ENCODE measurements around the gene TOGARAM2. TPM values are rescaled to one million over a fixed set of nuclear protein-coding genes. Genes with fewer than 3 reads are reported as not detected.
A peak's percentile ranks its signal among the peaks of the same experiment; 100 is the strongest.

Gene TOGARAM2
- total RNA-seq, 1 donor from 2014 or later: not detected

DNA sequence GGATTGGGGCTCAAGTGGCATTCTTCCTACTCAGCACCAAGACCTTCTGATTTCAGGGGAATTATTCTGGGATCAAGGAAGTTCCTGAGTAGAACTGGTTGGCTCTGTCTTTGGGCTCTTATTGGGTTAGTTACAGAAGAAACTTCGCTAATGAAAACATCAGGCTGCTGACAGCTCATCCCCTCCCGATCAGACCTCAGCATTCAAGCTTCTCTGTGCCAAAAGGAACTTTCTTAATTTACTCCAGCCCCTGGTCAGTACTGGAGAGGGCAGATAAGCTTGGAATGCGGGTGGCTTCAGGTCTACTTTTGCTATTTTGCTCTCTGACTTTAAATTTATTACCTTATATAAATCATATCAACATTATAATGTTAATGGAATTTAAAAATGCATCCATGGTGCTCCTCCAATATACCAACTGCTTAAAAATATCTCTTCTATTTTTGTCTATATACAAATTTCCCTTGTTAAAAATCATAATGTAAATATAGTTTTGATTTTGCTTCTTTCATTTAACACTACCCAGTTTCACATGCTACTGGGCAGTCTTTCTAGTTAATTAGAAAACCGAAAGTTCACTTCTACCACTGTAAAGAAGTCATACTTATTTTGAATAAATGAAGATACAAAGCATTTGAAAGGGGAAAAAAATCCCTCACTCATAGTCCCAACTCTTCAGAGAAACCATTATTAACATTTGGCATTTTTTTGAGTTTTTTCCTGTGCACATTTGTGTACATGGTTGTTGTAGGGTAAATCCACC is 58.8 kb downstream of the TOGARAM2 start:
- DNase-seq: no peak
- no peak overlapping the region for H3K27ac Mint-ChIP-seq (ENCODE audit: unreplicated experiment)
- peaks cover 12% of the 10 kb centered on the region for H3K27me3 Mint-ChIP-seq (ENCODE audit: unreplicated experiment)
- H3K9me3 Mint-ChIP-seq (ENCODE audit: unreplicated experiment): peaks cover 12% of the 10 kb centered on the region
- peaks cover 22% of the 10 kb centered on the region for H3K4me1 Mint-ChIP-seq (ENCODE audit: low read depth, unreplicated experiment)
- H3K36me3 Mint-ChIP-seq (ENCODE audit: unreplicated experiment): no peaks in the 10 kb centered on the region
- TF ChIP-seq, protein P1, sequence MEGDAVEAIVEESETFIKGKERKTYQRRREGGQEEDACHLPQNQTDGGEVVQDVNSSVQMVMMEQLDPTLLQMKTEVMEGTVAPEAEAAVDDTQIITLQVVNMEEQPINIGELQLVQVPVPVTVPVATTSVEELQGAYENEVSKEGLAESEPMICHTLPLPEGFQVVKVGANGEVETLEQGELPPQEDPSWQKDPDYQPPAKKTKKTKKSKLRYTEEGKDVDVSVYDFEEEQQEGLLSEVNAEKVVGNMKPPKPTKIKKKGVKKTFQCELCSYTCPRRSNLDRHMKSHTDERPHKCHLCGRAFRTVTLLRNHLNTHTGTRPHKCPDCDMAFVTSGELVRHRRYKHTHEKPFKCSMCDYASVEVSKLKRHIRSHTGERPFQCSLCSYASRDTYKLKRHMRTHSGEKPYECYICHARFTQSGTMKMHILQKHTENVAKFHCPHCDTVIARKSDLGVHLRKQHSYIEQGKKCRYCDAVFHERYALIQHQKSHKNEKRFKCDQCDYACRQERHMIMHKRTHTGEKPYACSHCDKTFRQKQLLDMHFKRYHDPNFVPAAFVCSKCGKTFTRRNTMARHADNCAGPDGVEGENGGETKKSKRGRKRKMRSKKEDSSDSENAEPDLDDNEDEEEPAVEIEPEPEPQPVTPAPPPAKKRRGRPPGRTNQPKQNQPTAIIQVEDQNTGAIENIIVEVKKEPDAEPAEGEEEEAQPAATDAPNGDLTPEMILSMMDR (IDR thresholded peaks at IDR 0.05; ENCODE audit: partially characterized antibody, unreplicated experiment): no peak
- no peak overlapping the region for H3K4me3 Mint-ChIP-seq (ENCODE audit: unreplicated experiment)

DNA sequence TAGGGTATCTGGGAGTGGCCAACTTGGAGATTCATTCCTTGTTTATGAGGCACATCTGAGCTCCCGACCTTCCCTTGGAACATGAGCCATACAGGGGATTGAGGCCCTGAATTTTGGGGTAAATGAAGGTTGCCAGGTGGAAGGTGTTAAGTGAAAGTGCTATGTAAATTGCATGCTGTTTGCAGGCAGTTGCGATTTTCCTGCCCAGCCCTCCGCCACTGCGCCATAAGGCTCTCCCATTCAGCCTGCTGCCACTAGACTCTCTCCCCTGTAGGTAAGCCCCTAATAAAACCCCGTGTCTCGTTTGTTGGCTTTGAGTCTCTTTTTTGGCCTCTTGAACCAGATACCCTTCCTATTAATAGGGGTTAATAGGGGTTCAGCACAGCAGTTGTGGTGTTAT is 59.5 kb downstream of the TOGARAM2 start:
- Mint-ChIP-seq H3K4me3 (ENCODE audit: unreplicated experiment) (no peak overlapping the region), H3K9me3 (ENCODE audit: unreplicated experiment) (peaks cover 12% of the 10 kb centered on the region), H3K36me3 (ENCODE audit: unreplicated experiment) (no peaks in the 10 kb centered on the region), H3K27ac (ENCODE audit: unreplicated experiment) (no peak overlapping the region), H3K27me3 (ENCODE audit: unreplicated experiment) (peaks cover 12% of the 10 kb centered on the region), H3K4me1 (ENCODE audit: low read depth, unreplicated experiment) (peaks cover 24% of the 10 kb centered on the region)
- DNase-seq: no peak
- TF ChIP-seq, protein P1 (IDR thresholded peaks at IDR 0.05; ENCODE audit: partially characterized antibody, unreplicated experiment): no peak

DNA sequence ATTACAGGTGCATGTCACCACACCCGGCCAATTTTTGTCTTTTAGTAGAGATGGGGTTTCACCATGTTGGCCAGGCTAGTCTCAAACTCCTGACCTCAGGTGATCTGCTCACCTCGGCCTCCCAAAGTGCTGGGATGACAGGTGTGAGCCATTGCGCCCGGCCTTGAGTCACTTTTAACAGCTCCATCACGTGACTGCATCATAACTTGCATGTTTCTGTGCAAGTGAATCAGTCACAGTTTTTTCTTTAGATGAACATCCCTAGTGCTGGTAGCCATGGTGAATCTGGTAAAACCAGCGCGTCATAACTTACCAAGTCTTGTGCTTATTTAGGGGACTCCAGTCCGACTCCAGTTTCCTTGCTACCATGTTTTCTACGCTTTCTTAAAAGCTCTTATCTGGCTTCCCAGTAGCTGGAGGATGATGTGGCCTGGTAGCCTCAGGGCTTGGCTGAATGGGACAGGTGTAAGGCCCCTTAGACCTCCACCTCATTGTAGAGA is 60.1 kb downstream of the TOGARAM2 start:
- Mint-ChIP-seq H3K9me3 (ENCODE audit: unreplicated experiment) (peaks cover 14% of the 10 kb centered on the region), H3K36me3 (ENCODE audit: unreplicated experiment) (no peaks in the 10 kb centered on the region), H3K4me1 (ENCODE audit: low read depth, unreplicated experiment) (peaks cover 26% of the 10 kb centered on the region), H3K27me3 (ENCODE audit: unreplicated experiment) (peaks cover 12% of the 10 kb centered on the region), H3K4me3 (ENCODE audit: unreplicated experiment) (no peak overlapping the region), H3K27ac (ENCODE audit: unreplicated experiment) (no peak overlapping the region)
- TF ChIP-seq, protein P1 (IDR thresholded peaks at IDR 0.05; ENCODE audit: partially characterized antibody, unreplicated experiment): no peak
- no peak for DNase-seq

DNA sequence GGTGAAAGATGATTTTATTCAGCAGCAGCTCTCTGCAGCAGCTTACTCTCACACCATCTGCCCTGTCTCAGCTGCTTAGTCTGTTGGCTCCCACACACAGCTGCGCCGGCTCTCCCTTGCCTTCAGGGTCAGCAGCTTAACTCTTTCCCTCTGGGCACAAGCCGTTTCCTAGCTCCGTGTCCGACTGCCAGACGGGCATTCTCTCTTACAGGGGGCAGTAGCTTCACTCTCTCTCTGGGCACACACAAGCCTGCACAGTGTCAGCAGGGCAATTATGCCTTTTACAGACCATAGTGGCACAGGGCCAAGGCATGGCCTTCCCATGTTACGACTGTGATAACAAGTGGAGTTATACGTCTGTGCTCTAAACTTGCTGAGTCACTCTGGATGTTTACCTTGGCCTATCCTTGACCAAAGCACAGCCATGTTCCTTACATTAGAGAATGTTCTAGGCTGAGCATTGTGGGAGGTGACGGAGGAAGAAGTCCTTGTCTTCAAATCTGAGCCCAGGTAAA is 61.5 kb downstream of the TOGARAM2 start:
- peak overlapping the region; percentile 78 for H3K27ac Mint-ChIP-seq (ENCODE audit: unreplicated experiment)
- peaks cover 26% of the 10 kb centered on the region for H3K4me1 Mint-ChIP-seq (ENCODE audit: low read depth, unreplicated experiment)
- H3K27me3 Mint-ChIP-seq (ENCODE audit: unreplicated experiment): peaks cover 12% of the 10 kb centered on the region
- peak overlapping the region; percentile 38 for H3K4me3 Mint-ChIP-seq (ENCODE audit: unreplicated experiment)
- peak; percentile 75 for DNase-seq
- TF ChIP-seq, protein P1 (IDR thresholded peaks at IDR 0.05; ENCODE audit: partially characterized antibody, unreplicated experiment): no peak
- no peaks in the 10 kb centered on the region for H3K36me3 Mint-ChIP-seq (ENCODE audit: unreplicated experiment)
- H3K9me3 Mint-ChIP-seq (ENCODE audit: unreplicated experiment): peaks cover 16% of the 10 kb centered on the region

DNA sequence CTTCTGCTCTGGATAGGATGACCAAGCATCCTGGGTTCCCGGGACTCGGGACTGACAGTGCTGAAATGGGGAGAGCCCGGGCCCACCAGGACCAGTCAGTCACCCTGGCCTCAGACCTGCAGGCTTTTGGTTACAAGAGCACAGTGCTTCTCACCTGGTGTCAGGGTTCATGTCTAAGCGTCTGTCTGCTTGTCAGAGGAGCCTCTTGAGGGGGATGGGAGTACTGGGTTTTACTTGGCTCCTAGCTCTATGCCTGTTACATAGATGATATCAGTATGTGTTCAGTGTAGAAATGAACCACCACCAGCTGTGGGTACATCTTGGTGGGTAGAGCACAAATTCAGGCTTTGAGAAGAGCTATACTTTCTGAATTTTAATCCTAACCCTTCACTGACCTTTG is 63.4 kb downstream of the TOGARAM2 start:
- no peak for DNase-seq
- H3K4me3 Mint-ChIP-seq (ENCODE audit: unreplicated experiment): no peak overlapping the region
- H3K27me3 Mint-ChIP-seq (ENCODE audit: unreplicated experiment): peaks cover 14% of the 10 kb centered on the region
- H3K36me3 Mint-ChIP-seq (ENCODE audit: unreplicated experiment): no peaks in the 10 kb centered on the region
- peaks cover 16% of the 10 kb centered on the region for H3K9me3 Mint-ChIP-seq (ENCODE audit: unreplicated experiment)
- peaks cover 26% of the 10 kb centered on the region for H3K4me1 Mint-ChIP-seq (ENCODE audit: low read depth, unreplicated experiment)
- TF ChIP-seq, protein P1 (IDR thresholded peaks at IDR 0.05; ENCODE audit: partially characterized antibody, unreplicated experiment): no peak
- no peak overlapping the region for H3K27ac Mint-ChIP-seq (ENCODE audit: unreplicated experiment)

All from glutamatergic neuron (in vitro differentiated cells).